ENCODE measurements around the gene PHLDA3.

Gene PHLDA3

DNA sequence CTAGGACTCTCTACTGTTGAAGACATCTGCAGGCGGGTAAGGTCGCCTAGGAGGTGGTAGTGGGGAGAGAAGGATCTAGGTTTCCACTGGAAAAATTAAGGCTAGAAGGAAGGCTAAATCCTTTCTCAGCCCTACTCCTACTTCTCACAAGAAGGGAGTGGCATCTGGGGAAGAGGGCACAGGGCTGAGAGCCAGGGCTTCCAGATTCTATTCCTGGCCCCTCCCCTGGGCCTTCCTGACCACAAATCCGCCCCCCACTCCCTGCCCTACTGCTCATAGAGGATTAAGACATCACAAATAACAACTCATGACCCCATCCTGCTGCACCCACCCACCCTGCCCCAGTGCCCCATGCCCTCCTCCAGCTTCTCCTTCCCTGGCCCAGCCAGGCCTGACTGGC lies 2.5 kb downstream of the PHLDA3 start:
- DNase-seq = no peak

GRCh38 chr1:201465698-201466290 lies 3.2 kb downstream of the PHLDA3 start:
- no peak for DNase-seq

DNA sequence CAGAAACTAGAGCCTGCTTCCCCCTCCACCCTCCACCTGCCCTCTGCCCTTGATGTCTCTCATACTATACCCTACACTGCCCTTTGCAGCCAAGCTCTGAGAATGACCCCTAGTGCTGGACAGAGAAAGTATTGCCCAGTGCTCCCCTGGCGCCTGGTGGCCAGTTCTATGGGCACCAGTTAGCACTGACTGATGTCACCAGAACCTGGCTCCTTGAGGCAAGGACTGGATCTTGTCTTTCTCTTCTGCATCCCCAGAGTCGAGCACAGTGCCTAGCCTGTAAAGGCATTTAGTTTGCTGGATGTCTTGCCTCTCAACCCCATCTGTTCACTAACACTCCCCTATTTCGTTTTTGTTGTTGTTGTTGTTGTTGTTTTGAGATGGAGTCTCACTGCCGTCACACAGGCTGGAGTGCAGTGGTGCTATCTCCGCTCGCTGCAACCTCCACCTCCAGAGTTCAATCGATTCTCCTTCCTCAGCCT lies 5.9 kb downstream of the PHLDA3 start:
- DNase-seq = peak in 40 of 56 donors; percentile 17 to 81 (median 54)

DNA sequence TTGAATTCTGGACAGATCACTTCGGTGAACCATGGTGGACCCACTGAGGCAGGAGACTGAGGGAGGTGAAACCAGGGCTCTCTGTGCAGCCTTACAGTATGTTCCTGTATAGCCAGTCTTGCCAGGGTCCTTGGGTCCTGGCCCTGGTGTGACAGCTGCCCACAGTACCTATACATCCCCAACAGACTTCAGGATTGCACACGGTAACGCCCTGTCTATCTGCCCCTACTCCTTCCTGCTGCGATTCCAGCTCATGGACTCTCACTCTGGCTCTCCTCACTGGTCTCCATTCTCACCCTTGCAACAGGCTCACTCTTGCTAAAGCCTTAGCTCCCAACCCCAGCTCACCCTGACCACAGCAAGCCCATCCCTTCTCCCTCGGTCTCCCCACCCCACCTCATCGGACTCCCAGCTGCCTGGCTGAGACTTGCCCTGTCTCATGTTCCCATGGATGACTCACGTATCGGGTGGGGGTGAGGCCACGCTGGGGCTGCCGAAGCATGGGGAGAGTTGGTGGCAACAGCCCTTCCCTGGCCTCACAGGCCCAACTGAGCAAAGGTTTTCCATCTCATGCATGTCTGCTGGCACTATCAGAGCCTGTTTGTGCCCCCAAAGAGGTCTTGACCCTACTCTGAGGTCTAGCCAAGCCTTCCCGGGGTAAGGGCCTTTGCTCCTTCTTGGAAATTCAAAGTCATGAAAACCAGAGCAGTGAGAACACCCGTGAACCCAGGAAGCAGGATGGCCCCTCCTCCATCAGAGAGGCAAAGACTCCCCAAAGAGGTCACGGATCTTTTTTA lies 7.1 kb downstream of the PHLDA3 start:
- peak in 39 of 56 donors; percentile 20 to 82 (median 59) for DNase-seq

DNA sequence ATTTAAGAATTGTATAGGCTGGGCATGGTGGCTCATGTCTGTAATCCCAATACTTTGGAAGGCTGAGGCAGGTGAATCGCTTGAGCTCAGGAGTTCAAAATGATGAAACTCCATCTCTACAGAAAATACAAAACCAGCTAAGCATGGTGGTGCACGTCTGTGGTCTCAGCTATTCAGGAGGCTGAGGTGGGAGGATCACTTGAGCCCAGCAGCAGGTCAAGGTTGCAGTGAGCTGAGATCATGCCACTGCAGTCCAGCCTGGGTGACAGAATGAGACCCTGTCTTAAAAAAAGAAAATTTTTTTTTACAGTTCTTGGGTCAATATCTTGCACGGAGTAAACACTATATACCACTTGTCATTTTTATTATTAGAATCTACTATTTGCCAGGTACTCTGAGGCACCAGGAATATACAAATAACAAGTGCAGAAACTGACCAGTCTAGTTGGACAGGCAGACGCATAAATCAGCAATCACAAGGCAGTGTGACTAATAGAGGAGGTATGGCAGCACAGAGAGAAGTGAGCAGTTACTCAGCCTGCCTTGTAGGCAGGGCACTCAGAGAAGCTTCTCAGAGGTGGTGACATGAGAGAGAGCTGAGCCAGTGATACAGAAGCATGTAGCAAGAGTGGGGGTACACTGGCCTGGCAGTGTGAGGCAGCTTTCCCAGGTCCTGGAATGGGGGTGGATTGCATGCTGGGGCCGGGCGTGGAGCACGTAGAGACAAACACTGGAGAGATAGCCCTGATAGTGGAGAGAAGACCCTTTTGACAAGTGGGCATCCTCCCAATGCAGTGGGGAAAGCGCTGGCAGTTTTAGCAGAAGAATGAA lies 8.0 kb downstream of the PHLDA3 start:
- DNase-seq = no peak

GRCh38 chr1:201459775-201460174 lies 9.2 kb downstream of the PHLDA3 start:
- DNase-seq = no peak

DNA sequence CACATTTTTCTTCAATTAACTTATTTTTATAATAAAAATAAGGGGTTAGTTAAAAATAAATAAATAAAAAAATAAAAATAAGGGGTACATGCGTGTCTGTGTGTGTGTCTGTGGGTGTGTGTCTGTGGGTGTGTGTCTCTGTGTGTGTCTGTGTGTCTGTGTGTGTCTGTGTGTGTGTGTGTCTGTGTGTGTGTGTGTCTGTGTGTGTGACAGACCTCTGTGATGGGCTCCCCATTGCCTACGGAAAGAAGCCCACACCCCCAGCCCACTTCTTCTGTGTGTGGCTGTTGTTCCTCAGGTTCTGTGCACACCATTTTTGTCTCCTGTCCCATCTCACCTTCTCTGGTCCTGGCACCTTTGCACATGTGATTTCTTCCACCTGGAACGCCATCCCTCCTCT lies 9.9 kb downstream of the PHLDA3 start:
- no peak for DNase-seq

DNA sequence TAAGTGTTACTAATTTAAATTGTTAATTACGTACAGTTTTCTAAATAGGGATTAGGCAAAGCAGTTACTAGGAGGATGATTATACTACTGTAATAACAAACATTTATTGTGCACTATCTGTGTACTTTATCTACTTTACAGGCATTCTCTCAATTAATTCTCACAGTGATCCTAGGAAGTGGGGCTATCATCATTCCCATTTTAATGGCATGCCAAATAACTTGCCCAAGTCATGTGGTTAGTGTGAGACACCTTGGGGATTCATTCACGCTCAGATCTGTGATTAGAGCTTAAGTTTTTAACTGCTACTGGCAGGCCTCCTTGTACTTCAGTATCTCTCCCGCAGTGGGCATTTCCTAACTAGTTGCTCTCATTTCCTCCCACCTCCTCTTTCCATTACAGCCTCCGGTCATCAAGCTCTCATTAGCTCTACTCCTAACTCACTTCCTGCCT lies 11.5 kb downstream of the PHLDA3 start:
- no peak for DNase-seq

- DNase-seq = peak in 15 of 56 donors; percentile 15 to 47 (median 32)
Measured at GRCh38 chr1:201456499-201457309, 12.3 kb downstream of the PHLDA3 start.

GRCh38 chr1:201455098-201455497 lies 13.9 kb downstream of the PHLDA3 start:
- no peak for DNase-seq

GRCh38 chr1:201454608-201455007 lies 14.4 kb downstream of the PHLDA3 start:
- DNase-seq = no peak

- no peak for DNase-seq
Measured at GRCh38 chr1:201452866-201453265, 16.1 kb downstream of the PHLDA3 start.

- peak in 45 of 56 donors; percentile 16 to 78 (median 59) for DNase-seq
Measured at GRCh38 chr1:201450721-201451291, 18.2 kb downstream of the PHLDA3 start.

GRCh38 chr1:201448990-201449389 lies 20.0 kb downstream of the PHLDA3 start:
- DNase-seq = peak in 53 of 56 donors; percentile 25 to 91 (median 74)

DNA sequence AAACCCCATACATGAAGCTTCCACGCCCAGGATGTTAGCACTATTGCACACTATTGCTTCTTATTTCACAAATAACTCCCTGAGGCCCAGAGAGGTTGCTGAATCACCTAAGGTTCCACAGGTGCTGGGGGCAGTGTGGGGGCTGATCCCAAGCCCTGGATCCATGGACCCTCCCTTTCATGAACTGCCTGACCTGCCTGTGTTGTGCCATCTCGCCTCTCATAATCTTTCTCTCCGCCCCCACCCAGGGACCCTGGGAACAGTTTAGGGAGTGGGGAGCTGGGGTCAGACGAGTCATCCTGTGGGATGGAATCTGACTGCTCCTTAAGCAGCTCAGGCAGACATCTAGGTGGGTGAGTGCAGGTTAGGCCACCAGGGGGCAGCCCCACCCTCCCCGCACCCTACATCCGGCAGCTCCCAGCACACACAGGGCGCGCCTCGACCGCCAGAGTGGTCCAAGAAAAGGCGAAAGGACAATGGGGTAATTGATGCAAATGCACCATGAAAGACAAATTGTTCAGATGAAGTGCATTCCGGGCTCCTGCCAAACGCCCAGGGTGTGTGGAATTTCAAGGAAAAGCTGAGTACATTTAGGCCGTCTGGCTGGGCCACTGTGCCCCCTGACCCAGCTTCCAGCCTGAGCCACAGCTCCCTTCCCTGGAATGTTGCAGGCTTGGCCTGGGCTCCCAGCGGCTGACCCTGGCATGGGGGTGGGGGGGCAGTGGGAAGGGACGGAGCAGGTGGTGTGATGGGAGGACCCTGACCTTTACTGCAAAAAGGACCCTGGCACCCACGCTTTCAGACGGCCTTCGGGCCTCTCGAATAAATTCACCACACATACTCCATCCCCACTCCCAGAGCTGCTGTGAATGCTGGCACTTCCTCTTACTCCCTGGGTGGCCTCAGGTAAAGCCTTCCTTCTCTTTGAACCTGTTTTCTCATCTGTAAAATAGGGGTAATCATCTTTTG lies 20.8 kb downstream of the PHLDA3 start:
- peak in 54 of 56 donors; percentile 28 to 93 (median 79) for DNase-seq

DNA sequence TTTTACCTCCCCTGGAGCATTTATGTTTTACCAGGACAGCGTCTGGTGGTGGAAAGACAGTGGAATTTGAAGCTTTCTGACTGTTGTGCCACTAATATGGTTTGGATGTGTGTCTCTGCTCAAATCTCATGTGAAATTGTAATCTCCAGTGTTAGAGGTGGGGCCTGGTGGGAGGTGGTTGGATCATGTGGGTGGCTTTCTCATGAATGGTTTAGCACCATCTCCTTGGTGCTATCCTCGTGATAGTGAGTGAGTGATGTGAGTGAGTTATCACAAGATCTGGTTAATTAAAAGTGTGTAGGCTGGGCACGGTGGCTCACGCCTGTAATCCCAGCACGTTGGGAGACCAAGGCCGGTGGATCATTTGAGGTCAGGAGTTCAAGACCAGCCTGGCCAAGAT lies 23.7 kb downstream of the PHLDA3 start:
- no peak for DNase-seq

DNA sequence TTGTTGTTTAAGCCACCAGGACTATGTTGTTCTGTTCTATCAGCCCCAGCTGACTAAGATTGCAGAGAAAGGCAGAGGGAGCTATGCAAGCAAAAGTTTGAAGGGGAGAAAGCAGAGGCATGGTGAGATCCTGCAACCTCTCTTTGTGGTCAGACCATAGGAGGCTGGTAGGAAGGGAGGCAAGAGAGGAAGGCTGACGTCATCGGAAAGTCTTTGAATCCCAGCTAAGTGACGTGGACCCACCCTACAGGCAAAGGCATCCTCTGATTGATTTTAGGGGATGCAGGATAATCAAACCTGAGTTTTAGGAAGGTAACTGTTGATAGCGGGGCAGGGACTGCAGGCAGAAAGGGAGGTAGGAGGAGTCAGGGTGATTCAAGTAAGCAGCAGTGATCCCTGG lies 24.2 kb downstream of the PHLDA3 start:
- no peak for DNase-seq

DNA sequence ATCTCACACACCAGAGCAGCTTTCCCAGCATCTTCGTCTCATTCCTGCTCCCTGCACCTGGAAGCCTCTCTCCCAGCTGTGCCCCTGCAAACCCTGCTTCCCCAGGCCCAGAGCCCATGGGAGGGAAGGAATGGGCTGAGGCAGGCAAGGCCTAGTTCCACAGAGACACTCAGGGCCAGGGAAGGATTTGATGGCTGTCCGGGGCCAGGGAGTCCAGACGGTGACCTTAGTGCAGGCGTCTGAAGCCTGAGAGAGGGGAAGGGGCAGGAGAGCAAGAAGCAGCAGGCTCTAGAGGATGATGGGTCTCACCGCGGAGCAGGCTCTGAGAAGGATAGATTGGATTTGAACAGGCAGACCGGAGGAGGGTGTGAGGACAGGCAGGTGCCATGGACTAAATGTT lies 25.2 kb downstream of the PHLDA3 start:
- DNase-seq = no peak

DNA sequence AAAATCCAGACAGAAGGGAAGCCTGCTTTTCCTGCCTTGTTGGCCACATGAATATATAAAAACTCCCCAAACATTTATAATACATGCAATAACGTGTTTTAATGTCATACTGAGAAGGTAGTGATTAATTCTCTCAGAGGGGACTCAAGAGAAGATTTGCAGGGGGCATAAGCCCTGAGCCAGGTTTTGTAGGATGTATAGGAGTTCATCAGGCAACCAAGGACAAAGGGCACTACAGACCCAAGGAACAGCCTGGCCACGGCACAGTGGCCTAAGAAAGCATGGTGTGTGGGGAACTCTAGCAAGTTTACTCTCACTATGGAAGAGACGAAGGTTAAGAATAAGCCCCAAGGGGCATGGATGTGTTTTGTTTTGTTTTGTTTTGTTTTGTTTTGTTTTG lies 32.0 kb downstream of the PHLDA3 start:
- DNase-seq = no peak
